B cell (primary cell): ENCODE measurements around the gene IRAK4. TPM values are rescaled to one million over a fixed set of nuclear protein-coding genes. Genes with fewer than 3 reads are reported as not detected.

ENCODE experiments used
- ATAC-seq: fragments of 200-7000 bp; cut with Tn5 transposase; one replicate; pipeline ENCODE4 v1.10.0; 2021; ENCODE audit warnings: low read depth, mild to moderate bottlenecking, moderate number of reproducible peaks, moderate library complexity
- CTCF ChIA-PET: fragments of 350-600 bp; sonication (Branson Sonifier 250); formaldehyde crosslinking; loops from one replicate; lab custom pipeline; 2021; ENCODE audit warnings: antibody characterized with exemption, inconsistent platforms; lab: Charles Lee
- POLR2A ChIA-PET: fragments of 350-600 bp; sonication (Branson Sonifier 250); formaldehyde crosslinking; loops from one replicate; lab custom pipeline; 2021; ENCODE audit warnings: antibody characterized with exemption; lab: Charles Lee
- DNase-seq: peaks from one replicate; pipeline ENCODE4 v3.0.0; 2013
- H2AFZ ChIP-seq: 2 replicates; pipeline ENCODE4 v1.6.1; 2012; ENCODE audit warnings: mild to moderate bottlenecking, low read depth, low read length; ENCODE audit not compliant: insufficient read depth, poor library complexity, severe bottlenecking
- H3K27ac ChIP-seq, 2 donors: 1 replicate in 1 of 2; 2 replicates in 1 of 2; pipeline ENCODE4 v1.5.1; 2012 to 2013; ENCODE audit warnings: low read length in 2 of 2, mild to moderate bottlenecking in 2 of 2, moderate library complexity in 1 of 2
- H3K27me3 ChIP-seq, 4 experiments: fragments of 200-600 bp in 1 of 4; sonication (generic) in 1 of 4; replicated peaks in 1 of 4; 1 replicate in 2 of 4; 2 replicates in 2 of 4; pipeline versions ENCODE4 v1.6.1 to v1.7.0; 2013 to 2016; ENCODE audit warnings: low read length in 3 of 4, mild to moderate bottlenecking in 2 of 4, mixed read lengths in 1 of 4, moderate library complexity in 1 of 4; ENCODE audit not compliant: insufficient read depth in 4 of 4, control insufficient read depth in 3 of 4; ENCODE audit errors: control extremely low read depth in 1 of 4
- H3K36me3 ChIP-seq, 2 experiments: replicated peaks in 1 of 2; 1 replicate in 1 of 2; 2 replicates in 1 of 2; pipeline versions ENCODE4 v1.6.1 to v1.7.1; 2013; ENCODE audit warnings: low read length in 1 of 2; ENCODE audit not compliant: insufficient read depth in 2 of 2, control insufficient read depth in 1 of 2; ENCODE audit errors: control extremely low read depth in 1 of 2, extremely low read depth in 1 of 2
- H3K4me1 ChIP-seq, 2 donors: fragments of 200-600 bp in 1 of 2; sonication (generic) in 1 of 2; 1 replicate in 1 of 2; 2 replicates in 1 of 2; pipeline versions ENCODE4 v1.5.1 to v1.6.1; 2013 to 2017; ENCODE audit warnings: low read length in 2 of 2; ENCODE audit not compliant: control insufficient read depth in 2 of 2, insufficient read depth in 2 of 2
- H3K4me2 ChIP-seq: replicated peaks from 2 replicates; pipeline ENCODE3; 2012; ENCODE audit warnings: mild to moderate bottlenecking, low read depth, low read length; ENCODE audit not compliant: poor library complexity, severe bottlenecking
- H3K4me3 ChIP-seq, 5 experiments: fragments of 200-600 bp in 1 of 5; sonication (generic) in 1 of 5; 1 replicate in 3 of 5; 2 replicates in 2 of 5; pipeline versions ENCODE4 v1.5.1 to v1.7.0; 2011 to 2016; ENCODE audit warnings: low read length in 4 of 5, mild to moderate bottlenecking in 4 of 5, low read depth in 2 of 5, control low read depth in 1 of 5, moderate library complexity in 1 of 5; ENCODE audit not compliant: insufficient read depth in 1 of 5; ENCODE audit errors: control extremely low read depth in 1 of 5, extremely low read depth in 1 of 5
- H3K79me2 ChIP-seq: fragments of 200-600 bp; sonication (generic); one replicate; pipeline ENCODE4 v1.6.0; 2016; ENCODE audit warnings: low read length; ENCODE audit not compliant: control insufficient read depth, insufficient read depth
- H3K9ac ChIP-seq: fragments of 200-600 bp; sonication (generic); 2 replicates; pipeline ENCODE4 v1.6.1; 2017; ENCODE audit warnings: mild to moderate bottlenecking, low read length, moderate library complexity
- H3K9me3 ChIP-seq, 3 donors: one replicate each; pipeline versions ENCODE4 v1.6.1 to v1.7.1; 2013; ENCODE audit warnings: low read length in 2 of 3; ENCODE audit not compliant: control insufficient read depth in 2 of 3, insufficient read depth in 1 of 3; ENCODE audit errors: control extremely low read depth in 1 of 3
- H4K20me1 ChIP-seq: 2 replicates; pipeline ENCODE4 v1.6.0; 2012; ENCODE audit warnings: mild to moderate bottlenecking, low read length; ENCODE audit not compliant: insufficient read depth, control insufficient read depth, poor library complexity, severe bottlenecking
- H3K27ac Mint-ChIP-seq: one replicate; pipeline ENCODE4 v1.8.0; 2021; ENCODE audit warnings: mixed read lengths
- H3K27me3 Mint-ChIP-seq: one replicate; pipeline ENCODE4 v1.8.0; 2021; ENCODE audit warnings: mixed read lengths
- H3K4me1 Mint-ChIP-seq: one replicate; pipeline ENCODE4 v1.8.0; 2021; ENCODE audit warnings: mixed read lengths
- H3K4me3 Mint-ChIP-seq: one replicate; pipeline ENCODE4 v1.8.0; 2021; ENCODE audit warnings: mixed read lengths
- H3K9me3 Mint-ChIP-seq: one replicate; pipeline ENCODE4 v1.8.0; 2022; ENCODE audit warnings: mixed read lengths; ENCODE audit not compliant: insufficient read depth
- CTCF ChIP-seq: fragments of 200-600 bp; IDR thresholded peaks from one replicate; pipeline ENCODE4 v1.8.0; 2022; ENCODE audit warnings: antibody characterized with exemption, mild to moderate bottlenecking
- EZH2 ChIP-seq: IDR thresholded peaks from 2 replicates; pipeline ENCODE4 v1.6.1; 2012; ENCODE audit warnings: borderline replicate concordance, low read depth, mild to moderate bottlenecking, moderate library complexity, low read length; ENCODE audit not compliant: insufficient read depth, poor library complexity, severe bottlenecking
- intact Hi-C: fragments of 100-400 bp; cut with micrococcal nuclease; formaldehyde crosslinking; loops from one replicate; pipeline ENCODE4 v1.10.0; 2022
- polyA plus RNA-seq: library from polyadenylated mRNA; depleted of rRNA; stranded (reverse); fragments of >200 nt; gene quantifications from 2 replicates; pipeline ENCODE4 v1.2.3, GENCODE V29; 2012
- total RNA-seq, 2 donors: library from RNA; stranded (reverse); fragments of 120-200 nt in 1 of 2; gene quantifications; 1 replicate in 1 of 2; 2 replicates in 1 of 2; pipeline versions ENCODE4 v1.2.3 to v1.2.4, GENCODE V29; 2013 to 2022

Gene IRAK4
- total and polyA plus RNA-seq, 2 donors (not counting 1 experiment from before 2014, with no cell fraction given), result 36.4 to 47.0 TPM

- Histone ChIP-seq H3K79me2 (peaks cover 64% of the 10 kb centered on the region), H4K20me1 (peaks cover 15% of the 10 kb centered on the region)
- POLR2A ChIA-PET, result no interaction called here
These were observed 5.8 kb downstream of the IRAK4 start for GRCh38 chr12:43764528-43764927.

GRCh38 chr12:43766291-43766690 lies 7.5 kb downstream of the IRAK4 start:
- no peak overlapping the region for H3K4me3 ChIP-seq
- no peaks in the 10 kb centered on the region for H3K9me3 Mint-ChIP-seq

More at GRCh38 chr12:43764528-43764927, 5.8 kb downstream of the IRAK4 start:
- Mint-ChIP-seq H3K4me3 (no peak overlapping the region), H3K27ac (no peak overlapping the region), H3K9me3 (no peaks in the 10 kb centered on the region), H3K4me1 (peaks cover 32% of the 10 kb centered on the region), H3K27me3 (no peaks in the 10 kb centered on the region)
- no peak for ATAC-seq
- Histone ChIP-seq H3K4me2 (no peak overlapping the region), H2AFZ (no peak overlapping the region), H3K9ac (no peak overlapping the region), H3K27ac (no peak overlapping the region), H3K4me1 (peaks cover 24 to 28% of the 10 kb centered on the region in 2 donors), H3K4me3 (no peak overlapping the region), H3K27me3 (no peaks in the 10 kb centered on the region), H3K9me3 (no peaks in the 10 kb centered on the region), H3K36me3 (peaks cover 4 to 14% of the 10 kb centered on the region in 2 experiments)
- CTCF ChIA-PET, result no interaction called here
- no peak for DNase-seq
- intact Hi-C loops, result no loop called here
- no peak for TF ChIP-seq EZH2
- no peak for TF ChIP-seq CTCF

More at GRCh38 chr12:43766291-43766690, 7.5 kb downstream of the IRAK4 start:
- ATAC-seq (no peak), DNase-seq (no peak)
- POLR2A ChIA-PET, result no interaction called here
- Histone ChIP-seq H3K9ac (no peak overlapping the region), H4K20me1 (peaks cover 15% of the 10 kb centered on the region), H3K36me3 (peaks cover 11 to 32% of the 10 kb centered on the region in 2 experiments), H3K27ac (no peak overlapping the region), H2AFZ (no peak overlapping the region), H3K4me1 (peaks cover 8 to 16% of the 10 kb centered on the region in 2 donors), H3K27me3 (no peaks in the 10 kb centered on the region), H3K9me3 (no peaks in the 10 kb centered on the region), H3K4me2 (no peak overlapping the region), H3K79me2 (peaks cover 51% of the 10 kb centered on the region)
- intact Hi-C loops, result no loop called here
- TF ChIP-seq CTCF (no peak), EZH2 (no peak)
- Mint-ChIP-seq H3K27me3 (no peaks in the 10 kb centered on the region), H3K4me1 (peaks cover 20% of the 10 kb centered on the region), H3K4me3 (no peak overlapping the region), H3K27ac (no peak overlapping the region)
- CTCF ChIA-PET, result no interaction called here
